ENCODE data around the gene HSPB1.
"Not testable (repeated sequence)": the region's sequence is repeated elsewhere in the genome, so short reads cannot be mapped to it uniquely, and the experiment has no call there.

Gene HSPB1

DNA sequence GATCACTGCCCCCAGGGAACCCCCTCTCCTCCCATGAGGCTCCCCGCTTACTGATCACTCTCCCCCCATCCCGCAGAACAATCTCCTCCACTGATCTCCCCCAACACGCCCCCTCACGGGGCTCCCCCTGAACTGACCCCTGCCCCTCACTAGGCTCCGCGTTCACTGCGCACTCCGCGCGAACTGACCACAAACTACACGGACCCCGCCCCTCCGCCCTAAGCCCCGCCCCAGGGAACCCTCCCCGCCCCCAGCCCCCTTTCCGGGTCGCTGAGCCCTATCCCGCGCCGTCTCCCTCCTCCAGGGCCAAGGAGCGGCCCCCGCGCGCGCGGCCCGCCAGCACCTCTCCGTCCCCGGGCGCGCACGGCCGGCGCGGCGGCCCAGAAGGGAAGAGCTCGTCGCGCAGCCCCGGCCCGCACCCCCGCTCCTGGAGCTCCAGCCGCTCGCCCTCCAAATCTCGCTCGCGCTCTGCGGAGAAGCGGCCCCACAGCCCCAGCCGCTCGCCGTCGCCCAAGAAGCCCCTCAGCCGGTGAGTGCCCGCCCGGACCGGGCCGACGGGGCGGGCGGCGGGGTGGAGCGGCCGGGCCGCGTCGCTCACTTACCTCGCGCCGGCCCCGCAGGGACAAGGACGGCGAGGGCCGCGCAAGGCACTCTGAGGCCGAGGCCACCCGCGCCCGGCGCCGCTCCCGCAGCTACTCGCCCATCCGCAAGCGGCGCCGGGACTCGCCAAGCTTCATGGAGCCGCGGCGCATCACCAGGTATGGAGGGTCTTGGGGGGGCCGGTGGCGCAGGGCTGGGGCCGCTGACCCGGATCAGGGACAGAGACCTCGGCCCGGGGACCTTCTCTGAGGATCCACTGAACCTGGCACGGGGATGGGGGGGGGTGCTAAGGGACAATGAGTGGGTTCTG, 19.9 kb upstream of the HSPB1 start:
- no peak for DNase-seq

DNA sequence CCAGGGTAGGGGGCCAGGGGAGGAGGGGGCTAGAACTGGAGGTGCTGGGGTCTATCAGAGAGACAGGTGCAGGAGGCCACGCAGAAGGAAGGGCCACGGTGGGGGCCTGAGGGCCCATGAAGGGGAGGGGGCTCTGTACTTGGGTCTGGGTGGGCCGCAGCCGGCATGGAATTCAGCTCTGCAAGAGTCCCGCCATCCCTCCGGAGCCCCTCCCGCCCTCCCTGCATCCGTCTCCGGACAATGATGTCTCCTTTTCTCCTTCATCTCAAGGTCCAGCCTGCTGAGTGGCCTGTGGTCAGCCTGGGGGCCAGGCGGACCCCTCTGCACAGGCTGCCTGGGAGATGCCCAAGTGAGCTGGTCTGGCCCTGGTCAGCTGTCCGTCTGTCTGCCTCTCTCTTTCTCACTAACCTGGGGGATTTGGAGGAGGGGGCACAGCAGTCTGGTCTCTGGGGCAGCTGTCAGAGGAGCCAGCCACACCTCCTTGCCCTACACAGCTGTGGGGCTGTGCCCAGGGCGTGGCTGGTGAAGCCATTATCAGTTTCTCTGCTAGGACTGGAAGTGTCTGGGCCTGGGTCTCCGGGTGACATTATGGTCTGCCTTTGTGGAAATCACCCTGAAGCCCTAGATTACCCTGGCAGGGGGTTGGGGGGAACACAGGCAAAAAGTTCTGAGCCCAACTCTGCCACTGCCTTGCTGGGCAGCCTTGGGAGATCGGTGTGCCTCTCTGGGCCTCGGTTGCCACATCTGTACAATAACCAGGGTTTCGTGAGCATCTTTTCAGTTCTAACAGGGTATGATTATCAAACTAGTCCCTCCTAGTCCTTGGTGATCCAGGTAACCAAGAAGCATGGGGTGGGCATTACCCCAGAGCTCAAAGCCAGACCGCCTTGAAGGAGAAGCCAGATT, 19.0 kb upstream of the HSPB1 start:
- DNase-seq: no peak

DNA sequence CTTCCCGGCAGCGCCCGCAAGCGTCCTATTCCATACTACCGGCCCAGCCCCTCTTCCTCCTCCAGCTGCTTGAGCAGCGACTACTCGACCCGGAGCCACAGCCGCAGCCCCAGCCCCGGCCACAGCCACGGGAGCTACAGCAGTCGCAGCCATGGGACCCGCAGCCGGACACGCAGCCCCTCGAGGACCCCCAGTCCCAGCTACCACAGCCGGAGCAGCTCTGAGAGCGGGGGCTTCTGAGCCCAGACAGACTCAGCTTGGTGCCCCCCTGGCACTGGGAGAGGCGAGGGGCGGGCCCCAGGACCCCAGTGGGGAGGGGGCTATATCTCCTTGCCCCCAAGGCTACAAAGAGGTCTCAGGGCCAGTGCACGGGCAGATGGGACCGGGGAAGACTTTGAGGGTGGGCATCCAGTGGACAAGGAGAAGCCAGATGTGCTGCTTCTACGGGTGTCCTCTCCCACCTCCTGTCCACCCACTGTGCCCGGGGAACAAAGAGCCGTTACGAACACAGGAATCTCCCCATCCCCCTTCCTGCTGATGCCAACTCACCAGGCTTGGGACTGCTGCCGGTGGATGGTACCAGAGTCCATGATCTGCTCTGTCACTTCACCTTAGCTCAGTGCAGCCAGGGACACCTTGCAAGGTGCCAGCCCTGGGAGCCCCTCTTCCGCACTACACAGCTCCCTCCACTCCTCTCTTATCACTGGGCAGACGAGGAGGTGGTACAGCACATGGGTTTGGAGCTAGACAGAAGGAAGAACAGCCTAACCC, 16.7 kb upstream of the HSPB1 start:
- no peak for DNase-seq

DNA sequence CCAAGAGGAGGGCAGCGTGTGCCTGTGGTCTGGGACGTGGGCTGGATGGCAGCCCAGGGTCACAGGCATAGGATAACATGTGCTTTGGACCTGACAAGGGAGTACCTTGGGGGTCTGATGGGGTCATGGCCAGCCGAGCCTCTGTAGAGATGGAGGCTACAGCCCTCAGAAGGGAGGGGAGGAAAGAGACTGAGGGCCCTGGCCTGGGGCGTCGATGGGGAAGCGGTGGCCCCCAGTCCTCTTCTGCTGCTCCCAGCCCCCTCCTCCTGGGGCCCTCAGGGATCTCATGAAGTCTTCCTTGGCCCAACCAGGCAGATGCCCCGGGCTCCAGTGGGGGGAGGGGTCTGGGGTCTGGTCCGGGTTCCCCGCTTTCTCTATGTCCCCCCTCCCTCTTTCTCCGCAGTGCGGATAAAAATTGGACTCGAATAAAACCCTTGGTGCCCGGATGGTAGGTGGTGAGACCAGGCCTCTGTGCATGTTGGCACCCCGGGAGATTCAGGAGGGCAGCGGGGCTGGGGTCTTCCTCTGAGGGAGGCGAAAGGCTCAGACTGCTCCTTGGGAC, 15.6 kb upstream of the HSPB1 start:
- no peak for DNase-seq

DNA sequence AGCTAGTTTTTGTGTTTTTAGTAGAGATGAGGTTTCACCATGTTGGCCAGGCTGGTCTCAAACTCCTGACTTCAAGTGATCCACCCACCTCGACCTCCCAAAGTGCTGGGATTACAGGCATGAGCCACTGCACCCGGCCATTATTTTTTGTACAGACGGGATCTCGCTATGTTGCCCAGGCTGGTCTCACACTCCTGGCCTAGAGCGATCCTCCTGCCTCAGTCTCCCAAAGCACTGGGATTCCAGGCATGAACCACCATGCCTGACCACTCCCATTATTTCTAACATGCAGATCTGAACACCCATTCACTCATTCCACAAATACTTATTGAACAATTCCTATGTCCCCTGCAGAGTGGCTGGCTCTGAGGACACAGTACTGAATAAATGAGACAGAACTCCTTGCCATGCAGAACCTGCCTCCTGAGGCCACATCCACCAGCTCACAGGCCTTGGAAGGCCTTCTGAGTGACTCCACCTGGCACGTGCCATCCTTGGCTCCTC, 11.6 kb upstream of the HSPB1 start:
- DNase-seq: not testable (repeated sequence)

DNA sequence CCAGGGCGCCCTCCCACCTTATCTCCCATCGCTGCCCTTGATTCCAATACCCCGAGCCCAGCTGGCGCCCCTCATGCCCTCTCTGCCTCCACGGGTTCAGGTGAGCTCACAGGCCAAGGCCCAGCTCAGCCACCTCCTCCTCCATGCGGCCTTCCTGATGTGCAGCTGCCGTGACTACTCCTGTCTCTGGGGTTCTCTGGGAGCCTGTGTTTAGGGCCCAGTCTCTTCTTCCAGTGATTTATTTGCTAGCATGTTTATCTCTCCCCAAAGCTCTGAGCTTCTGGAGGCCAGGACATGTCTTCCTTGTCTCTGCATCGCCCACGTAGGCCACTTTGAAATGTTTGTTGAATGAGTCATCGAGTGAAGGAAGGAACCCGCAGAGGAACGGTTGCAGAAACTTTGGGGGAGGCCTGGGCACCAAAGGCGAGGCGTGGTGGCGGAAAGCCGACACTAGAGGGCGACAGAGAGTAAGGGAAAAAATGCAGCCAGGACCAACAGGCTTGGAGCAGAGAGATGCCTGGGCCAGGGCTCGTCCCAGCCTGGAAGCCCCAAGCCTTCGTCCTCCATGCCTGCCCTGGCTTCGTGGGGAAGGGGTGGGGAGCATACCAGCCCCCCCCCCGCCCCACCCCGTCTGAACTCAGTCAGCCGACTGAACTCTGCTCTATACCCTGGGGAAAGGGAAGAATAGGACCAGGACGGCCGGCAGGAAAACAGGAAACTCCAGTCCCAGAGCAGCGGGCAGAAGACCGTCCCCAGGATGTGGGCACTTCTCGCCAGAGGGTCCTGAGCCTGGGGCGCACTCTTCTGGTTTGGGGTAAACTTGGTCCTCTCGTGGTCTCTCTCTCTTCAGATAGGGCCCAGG, 10.9 kb upstream of the HSPB1 start:
- DNase-seq: no peak

DNA sequence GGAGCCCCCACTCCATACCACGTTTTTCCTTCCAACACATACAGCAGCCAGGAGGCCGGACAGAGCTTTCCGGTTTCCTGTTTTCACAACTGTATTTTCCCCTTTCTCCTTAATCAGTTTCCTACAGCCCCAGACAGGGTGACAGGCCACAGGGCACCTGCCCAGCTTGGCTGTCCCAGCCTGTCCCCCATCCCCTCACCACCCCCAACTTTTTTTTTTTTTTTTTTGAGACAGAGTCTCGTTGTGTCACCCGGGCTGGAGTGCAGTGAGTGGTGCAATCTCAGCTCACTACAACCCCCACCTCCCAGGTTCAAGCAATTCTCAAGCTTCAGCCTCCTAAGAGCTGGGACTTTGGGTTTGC, 10.3 kb upstream of the HSPB1 start:
- no peak for DNase-seq

DNA sequence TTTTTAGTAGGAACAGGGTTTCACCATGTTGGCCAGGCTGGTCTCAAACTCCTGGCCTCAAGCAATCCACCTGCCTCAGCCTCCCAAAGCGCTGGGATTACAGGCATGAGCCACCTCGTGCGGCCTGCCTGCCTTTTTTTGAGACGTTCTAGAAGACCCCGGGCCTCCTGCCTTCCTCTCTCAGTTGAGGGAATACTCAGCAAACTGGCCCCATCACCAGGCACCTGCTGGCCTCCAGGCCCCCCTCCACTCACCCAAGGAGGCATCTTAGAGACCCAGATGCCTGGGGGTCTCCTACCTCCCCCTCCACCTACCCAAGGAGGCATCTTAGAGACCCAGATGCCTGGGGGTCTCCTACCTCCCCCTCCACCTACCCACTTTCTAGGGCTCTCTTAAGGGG, 9.6 kb upstream of the HSPB1 start:
- not testable (repeated sequence) for DNase-seq

DNA sequence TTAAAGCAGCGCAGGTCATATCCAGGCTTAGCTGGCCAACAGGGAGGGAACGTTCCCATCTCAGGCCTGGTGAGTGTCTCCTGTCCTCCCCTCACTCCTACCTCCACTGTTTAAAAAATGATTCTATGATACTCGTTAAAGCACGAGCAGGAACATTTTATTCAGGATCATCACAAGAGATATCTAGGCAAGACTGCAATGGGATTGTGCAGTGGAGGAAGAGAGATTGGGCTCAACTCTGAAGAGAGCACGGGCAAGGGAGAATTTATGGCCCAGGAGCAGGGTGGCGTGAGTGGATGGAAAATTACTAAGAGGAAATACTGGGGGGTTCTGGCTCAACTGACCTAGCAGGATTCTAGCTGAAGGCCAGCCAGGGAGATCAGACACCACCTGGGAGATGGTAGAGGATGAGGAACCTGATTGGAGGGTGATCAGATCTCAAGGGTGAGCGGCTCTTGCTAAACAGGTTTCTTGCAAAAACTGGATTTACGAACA, 9.0 kb upstream of the HSPB1 start:
- DNase-seq: no peak

DNA sequence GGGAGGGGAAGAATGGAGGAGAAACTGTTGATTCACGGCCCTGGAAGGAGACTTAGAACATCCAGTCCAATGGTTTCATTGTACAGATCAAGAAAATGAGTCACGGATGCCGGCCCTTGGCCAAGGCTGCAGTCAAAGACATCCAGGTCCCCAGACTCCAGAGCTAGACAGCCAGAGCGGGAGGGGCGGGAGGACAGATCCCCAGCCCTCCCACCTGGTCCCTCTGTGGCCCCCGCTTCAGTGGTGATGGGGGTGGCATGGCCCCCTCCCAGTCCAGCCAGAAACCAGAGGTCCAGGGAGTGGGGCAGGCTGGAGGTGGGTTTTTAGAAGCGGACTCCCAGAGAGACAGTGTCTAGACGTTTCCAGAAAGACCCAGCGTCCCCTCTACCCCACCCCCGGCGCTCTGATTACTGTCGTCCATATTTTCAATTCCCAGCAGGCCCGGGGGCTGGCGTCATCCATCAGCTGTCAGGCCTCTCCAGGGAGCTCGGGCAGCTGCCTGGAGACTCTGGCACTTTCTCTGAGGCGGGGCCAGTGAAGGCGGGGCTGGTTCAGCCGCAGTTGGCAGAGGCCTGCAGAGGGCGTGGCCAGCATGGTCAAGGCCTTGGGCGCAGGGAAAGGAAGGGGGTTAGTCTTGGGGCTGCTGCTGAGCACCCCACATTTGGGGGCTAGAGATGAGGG, 8.0 kb upstream of the HSPB1 start:
- DNase-seq: peak; percentile 68

DNA sequence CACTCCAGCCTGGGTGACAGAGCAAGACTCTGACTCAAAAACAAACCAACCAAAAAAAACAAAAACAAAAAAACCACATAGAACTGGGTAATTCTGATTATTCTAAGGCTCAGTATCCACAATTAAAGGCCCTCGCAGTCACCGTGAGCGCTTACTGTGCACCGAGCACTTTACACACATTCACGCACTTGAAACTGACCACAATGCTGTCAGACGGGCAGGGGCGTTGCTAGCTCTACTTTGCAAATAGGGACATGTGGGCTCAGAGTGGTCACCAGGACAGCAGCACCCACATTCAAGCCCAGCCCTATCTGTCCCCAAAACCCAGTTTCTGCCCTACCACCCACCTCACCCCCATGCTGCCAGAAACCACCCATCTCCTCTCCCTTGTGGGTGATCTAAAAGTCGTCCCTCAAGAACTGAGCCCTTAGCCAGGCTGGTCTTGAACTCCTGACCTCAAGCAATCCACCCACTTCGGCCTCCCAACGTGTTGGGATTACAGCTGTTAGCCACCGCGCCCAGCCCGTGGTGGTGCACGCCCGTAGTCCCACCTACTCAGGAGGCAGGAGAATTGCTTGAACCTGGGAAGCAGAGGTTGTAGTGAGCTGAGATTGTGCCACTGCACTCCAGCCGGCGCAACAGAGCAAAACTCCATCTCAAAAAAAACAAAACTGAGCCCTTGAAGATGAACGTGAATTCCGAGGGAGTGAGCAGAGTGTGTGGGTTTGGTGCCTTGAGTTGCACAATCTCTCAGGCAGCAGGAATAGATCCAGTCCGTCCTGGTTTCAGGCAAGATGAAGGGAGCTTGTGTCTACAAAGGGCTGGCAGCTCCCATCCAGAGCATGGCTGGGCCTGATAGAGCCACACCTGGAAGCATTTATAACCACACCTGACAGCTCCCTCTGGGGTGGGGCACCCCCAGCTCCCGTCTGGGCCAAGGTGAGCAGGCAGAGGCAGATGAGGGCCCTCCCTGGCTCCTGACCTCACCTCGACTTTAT, 5.4 kb upstream of the HSPB1 start:
- no peak for DNase-seq

DNA sequence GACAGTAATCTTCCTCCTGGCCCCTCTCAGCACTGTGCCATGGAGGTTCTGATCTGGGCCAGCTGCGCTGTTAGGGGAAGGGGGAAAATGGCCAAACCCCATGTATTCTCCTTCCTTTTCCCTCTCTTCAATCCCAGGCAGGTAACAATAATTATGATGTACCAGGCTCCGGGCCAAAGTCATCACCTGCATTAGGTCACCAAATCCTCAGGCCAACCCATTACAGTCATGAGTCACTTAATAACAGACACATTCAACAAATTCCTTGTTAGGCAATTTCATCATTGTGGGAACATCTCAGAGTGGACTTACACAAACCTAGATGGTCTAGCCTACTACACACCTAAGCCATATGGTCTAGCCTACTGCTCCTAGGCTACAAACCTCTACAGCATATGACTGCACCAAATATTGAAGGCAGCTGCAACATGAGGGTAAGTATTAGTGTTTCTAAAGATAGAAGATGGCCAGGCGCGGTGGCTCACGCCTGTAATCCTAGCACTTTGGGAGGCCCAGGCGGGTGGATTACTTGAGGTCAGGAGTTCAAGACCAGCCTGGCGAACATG, 2.2 kb upstream of the HSPB1 start:
- no peak for DNase-seq

DNA sequence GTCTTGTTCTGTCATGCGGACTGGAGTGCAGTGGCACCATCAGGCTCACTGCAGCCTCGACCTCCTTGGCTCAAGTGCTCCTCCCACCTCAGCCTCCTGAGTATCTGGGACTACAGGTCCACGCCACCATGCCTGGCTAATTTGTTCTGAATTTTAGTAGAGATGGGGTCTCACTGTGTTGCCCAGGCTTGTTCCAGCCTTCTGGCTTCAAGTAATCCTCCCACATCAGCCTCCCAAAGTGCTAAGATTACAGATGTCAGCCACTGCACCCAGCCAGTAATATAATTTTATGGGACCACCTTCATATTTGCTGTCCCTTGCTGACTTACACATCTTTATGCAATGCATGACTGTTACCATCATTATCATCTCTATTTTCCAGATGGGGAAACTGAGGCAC, 1.5 kb upstream of the HSPB1 start:
- DNase-seq: no peak

DNA sequence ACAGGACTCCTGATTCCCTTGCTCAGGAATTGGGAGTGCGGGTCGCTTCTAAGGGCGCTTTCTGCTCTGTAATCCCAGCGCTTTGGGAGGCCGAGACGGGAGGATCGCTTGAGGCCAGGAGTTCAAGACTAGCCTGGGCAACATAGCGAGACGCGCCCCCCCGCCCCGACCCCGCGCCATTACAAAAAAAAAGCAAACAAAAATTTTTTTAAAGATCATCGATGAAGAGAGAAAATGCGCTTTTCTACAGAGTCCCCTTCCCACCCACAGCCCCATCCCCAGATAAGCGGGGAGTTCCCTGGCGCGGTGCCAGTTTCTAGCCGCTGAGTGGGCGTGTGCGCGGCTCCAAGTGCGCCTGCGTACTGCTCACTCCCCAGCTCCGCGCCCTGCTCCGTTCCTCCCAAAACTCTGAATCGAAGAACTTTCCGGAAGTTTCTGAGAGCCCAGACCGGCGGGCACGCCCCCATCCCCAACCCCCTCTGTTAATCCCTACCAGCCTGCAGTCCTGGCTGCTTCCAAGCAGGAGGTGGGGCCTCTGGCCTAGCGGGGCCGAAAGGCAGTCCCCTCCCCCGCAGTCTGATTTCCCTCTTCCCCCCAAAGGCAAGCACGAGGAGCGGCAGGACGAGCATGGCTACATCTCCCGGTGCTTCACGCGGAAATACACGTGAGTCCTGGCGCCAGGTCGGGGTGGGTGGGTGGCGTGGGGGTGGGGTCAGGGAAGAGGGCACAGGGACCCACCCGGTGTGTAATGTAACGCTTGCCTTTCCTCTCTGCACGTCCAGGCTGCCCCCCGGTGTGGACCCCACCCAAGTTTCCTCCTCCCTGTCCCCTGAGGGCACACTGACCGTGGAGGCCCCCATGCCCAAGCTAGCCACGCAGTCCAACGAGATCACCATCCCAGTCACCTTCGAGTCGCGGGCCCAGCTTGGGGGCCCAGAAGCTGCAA, 1.0 kb downstream of the HSPB1 start:
- peak; percentile 53 for DNase-seq

DNA sequence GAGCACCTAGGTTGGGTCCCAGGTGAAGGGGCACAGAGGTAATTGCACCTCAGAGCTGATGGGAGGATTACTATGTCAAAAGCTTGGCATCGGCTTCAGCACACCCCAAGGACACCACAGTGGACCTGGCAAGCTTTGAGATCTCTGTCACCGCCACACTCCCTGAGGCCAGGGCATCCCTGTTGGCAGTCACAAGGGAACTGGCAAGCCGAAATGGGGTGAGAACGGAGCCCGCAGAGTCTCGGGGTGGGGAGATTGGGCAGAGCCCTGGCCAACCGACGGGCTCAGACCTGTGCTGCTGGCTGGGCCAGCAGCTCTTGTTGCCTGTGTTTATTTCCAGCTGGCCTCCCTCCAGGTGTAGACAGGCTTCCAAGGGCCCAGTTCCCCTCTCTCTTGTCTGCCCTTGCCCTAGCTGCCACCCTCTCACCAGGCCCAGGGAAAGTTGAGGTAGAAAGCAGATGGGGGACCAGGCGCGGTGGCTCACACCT, 2.5 kb downstream of the HSPB1 start:
- no peak for DNase-seq

DNA sequence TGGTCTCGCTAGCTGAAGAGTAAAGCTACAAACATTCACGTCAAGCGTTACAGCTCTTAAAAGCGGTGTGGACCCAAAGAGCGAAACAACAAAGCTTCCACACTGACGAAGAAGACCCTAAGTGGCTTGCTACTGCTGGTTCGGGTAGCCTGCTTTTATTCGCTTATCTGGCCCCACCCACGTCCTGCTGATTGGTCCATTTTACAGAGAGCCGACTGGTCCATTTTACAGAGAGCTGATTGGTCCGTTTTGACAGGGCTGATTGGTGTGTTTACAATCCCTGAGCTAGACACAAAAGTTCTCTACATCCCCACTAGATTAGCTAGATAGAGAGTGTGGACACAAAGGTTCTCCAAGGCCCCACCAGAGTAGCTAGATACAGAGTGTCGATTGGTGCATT, 6.4 kb downstream of the HSPB1 start:
- DNase-seq: not testable (repeated sequence)

DNA sequence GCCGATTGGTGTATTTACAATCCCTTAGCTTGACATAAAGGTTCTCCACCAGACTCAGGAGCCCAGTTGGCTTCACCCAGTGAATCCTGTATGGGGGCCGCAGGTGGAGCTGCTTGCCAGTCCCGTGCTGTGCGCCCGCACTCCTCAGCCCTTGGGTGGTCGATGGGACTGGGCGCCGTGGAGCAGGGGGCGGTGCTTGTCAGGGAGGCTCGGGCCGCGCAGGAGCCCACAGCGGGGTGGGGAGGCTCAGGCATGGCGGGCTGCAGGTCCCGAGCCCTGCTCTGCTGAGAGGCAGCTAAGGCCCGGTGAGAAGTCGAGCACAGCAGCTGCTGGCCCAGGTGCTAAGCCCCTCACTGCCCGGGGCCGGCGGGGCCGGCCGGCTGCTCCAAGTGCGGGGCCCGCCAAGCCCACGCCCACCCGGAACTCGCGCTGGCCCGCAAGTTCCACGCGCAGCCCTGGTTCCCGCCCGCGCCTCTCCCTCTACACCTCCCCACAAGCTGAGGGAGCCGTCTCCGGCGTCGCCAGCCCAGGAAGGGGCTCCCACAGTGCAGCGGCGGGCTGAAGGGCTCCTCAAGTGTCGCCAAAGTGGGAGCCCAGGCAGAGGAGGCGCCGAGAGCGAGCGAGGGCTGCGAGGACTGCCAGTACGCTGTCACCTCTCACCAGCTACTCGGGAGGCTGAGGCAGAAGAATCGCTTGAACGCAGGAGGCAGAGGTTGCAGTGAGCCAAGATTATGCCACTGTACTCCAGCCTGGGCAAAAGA, 7.0 kb downstream of the HSPB1 start:
- not testable (repeated sequence) for DNase-seq

Data from NCI-H510A (cell line).